Raji (cell line): ENCODE measurements around the gene ESRP2.

Experiments
- POLR2A ChIP-seq: IDR thresholded peaks from 2 replicates; pipeline ENCODE4 v1.6.1; 2011; ENCODE audit warnings: low read depth, low read length, control low read depth; ENCODE audit not compliant: insufficient read depth

Gene ESRP2

GRCh38 chr16:68183046-68183445 lies 52.9 kb downstream of the ESRP2 start:
- TF ChIP-seq POLR2A, result no peak

- no peak for TF ChIP-seq POLR2A
Measured at GRCh38 chr16:68179855-68180254, 56.1 kb downstream of the ESRP2 start.

DNA sequence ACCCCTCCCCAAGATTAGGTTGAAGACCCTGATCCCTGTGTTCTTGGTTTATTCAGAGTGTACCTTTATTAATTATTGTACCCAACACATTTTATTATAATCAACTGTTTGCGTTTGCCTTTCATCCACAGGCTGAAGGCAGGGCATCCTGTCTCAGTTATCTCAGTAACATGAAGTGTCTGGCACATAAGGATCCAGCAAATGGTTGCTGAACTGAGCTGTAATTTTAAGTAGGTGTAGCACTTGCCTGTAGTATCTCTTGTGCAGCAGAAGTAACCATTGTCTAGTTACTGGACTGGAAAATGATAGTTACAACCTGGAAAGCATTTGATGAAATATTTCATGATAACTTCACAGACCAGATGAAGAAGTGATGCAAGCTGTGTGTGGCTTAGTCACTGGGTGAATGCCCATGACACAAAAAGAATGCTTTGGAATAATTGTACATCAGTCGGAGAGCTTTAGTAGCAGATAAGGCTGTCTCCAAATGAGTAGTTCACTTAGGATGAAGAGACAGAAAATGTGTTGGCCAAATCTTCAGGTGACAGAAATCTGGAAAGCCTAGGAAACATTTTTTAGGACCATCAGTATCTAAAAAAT lies 56.6 kb downstream of the ESRP2 start:
- TF ChIP-seq POLR2A, result no peak
